GM12878 (cell line): Measurements from ENCODE around the gene ANKRD7.

ENCODE experiments used
- JUND ChIP-seq: IDR thresholded peaks from 2 replicates; pipeline ENCODE4 v1.6.1; 2012; ENCODE audit warnings: low read depth, mild to moderate bottlenecking, low read length, improper control_type of control experiment, moderate library complexity
- MYC ChIP-seq: IDR thresholded peaks from 2 replicates; pipeline ENCODE4 v1.6.1; 2011; ENCODE audit warnings: mild to moderate bottlenecking, low read length, moderate library complexity, inconsistent platforms; ENCODE audit not compliant: insufficient read depth, insufficient replicate concordance, insufficient read length, severe bottlenecking
- SIN3A ChIP-seq: IDR thresholded peaks from 2 replicates; pipeline ENCODE4 v1.6.1; 2012; ENCODE audit warnings: low read depth, low read length, improper control_type of control experiment
- SPI1 ChIP-seq: IDR thresholded peaks from 2 replicates; pipeline ENCODE4 v1.6.1; 2011; ENCODE audit warnings: low read depth, mild to moderate bottlenecking, low read length, moderate library complexity, borderline replicate concordance; ENCODE audit not compliant: insufficient read depth
- TF ChIP-seq, protein P1 (sequence below): IDR thresholded peaks from 2 replicates; pipeline ENCODE4 v1.6.1; 2012; ENCODE audit warnings: low read depth, low read length, improper control_type of control experiment
- TF ChIP-seq, protein P2 (sequence below), 3 experiments: IDR thresholded peaks in 2 of 3; conservative IDR thresholded peaks in 1 of 3; 2 replicates each; pipeline ENCODE4 v1.5.1; 2011; ENCODE audit warnings: low read depth in 3 of 3, low read length in 3 of 3, mild to moderate bottlenecking in 3 of 3, control low read depth in 2 of 3, moderate library complexity in 2 of 3, inconsistent platforms in 1 of 3, mixed read lengths in 1 of 3; ENCODE audit not compliant: control insufficient read depth in 2 of 3, insufficient read depth in 1 of 3; ENCODE audit errors: extremely low read depth in 1 of 3
- TF ChIP-seq, protein P3 (sequence below): fragments of 150-350 bp; IDR thresholded peaks from 2 replicates; pipeline ENCODE4 v1.6.1; 2016; ENCODE audit warnings: low read depth, low read length
- TF ChIP-seq, protein P4 (sequence below): fragments of 450-650 bp; IDR thresholded peaks from 2 replicates; pipeline ENCODE4 v1.6.1; 2017; ENCODE audit warnings: mild to moderate bottlenecking, moderate library complexity

DNA sequence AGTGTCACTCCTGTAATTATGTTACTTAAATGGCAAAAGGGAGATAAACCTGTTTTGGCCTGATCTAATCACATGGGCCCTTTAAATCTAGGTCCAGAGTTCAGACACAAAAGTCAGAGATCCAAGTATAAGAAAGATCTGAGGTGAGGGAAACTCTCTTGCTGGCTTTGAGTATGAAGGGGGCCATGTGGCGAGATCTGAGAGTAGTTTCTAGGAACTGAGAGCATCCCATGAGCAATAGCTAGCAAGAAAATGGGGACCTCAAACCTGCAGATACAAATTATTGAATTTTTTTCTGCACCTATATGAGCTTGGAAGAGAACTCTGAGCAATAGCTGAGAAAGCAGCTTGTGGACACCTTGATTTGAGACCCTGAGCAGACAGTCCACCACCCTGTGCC, 27.6 kb downstream of the ANKRD7 start:
- TF ChIP-seq, protein P1, sequence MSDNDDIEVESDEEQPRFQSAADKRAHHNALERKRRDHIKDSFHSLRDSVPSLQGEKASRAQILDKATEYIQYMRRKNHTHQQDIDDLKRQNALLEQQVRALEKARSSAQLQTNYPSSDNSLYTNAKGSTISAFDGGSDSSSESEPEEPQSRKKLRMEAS: no peak
- TF ChIP-seq SIN3A: no peak
- 0 out of 2 replicates have a peak, but pooled peaks have one; percentile 6 for TF ChIP-seq SPI1
- TF ChIP-seq, protein P2, sequence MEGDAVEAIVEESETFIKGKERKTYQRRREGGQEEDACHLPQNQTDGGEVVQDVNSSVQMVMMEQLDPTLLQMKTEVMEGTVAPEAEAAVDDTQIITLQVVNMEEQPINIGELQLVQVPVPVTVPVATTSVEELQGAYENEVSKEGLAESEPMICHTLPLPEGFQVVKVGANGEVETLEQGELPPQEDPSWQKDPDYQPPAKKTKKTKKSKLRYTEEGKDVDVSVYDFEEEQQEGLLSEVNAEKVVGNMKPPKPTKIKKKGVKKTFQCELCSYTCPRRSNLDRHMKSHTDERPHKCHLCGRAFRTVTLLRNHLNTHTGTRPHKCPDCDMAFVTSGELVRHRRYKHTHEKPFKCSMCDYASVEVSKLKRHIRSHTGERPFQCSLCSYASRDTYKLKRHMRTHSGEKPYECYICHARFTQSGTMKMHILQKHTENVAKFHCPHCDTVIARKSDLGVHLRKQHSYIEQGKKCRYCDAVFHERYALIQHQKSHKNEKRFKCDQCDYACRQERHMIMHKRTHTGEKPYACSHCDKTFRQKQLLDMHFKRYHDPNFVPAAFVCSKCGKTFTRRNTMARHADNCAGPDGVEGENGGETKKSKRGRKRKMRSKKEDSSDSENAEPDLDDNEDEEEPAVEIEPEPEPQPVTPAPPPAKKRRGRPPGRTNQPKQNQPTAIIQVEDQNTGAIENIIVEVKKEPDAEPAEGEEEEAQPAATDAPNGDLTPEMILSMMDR (IDR thresholded peaks at IDR 0.05 in 2 of 3, conservative IDR thresholded peaks at IDR 0.05 in 1 of 3; ENCODE audit: control insufficient read depth in 2 of 3, extremely low read depth in 1 of 3, insufficient read depth in 1 of 3, low read depth in 3 of 3, low read length in 3 of 3): no peak
- TF ChIP-seq, protein P3, sequence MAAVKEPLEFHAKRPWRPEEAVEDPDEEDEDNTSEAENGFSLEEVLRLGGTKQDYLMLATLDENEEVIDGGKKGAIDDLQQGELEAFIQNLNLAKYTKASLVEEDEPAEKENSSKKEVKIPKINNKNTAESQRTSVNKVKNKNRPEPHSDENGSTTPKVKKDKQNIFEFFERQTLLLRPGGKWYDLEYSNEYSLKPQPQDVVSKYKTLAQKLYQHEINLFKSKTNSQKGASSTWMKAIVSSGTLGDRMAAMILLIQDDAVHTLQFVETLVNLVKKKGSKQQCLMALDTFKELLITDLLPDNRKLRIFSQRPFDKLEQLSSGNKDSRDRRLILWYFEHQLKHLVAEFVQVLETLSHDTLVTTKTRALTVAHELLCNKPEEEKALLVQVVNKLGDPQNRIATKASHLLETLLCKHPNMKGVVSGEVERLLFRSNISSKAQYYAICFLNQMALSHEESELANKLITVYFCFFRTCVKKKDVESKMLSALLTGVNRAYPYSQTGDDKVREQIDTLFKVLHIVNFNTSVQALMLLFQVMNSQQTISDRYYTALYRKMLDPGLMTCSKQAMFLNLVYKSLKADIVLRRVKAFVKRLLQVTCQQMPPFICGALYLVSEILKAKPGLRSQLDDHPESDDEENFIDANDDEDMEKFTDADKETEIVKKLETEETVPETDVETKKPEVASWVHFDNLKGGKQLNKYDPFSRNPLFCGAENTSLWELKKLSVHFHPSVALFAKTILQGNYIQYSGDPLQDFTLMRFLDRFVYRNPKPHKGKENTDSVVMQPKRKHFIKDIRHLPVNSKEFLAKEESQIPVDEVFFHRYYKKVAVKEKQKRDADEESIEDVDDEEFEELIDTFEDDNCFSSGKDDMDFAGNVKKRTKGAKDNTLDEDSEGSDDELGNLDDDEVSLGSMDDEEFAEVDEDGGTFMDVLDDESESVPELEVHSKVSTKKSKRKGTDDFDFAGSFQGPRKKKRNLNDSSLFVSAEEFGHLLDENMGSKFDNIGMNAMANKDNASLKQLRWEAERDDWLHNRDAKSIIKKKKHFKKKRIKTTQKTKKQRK: no peak
- no peak for TF ChIP-seq JUND
- no peak for TF ChIP-seq MYC
- TF ChIP-seq, protein P4, sequence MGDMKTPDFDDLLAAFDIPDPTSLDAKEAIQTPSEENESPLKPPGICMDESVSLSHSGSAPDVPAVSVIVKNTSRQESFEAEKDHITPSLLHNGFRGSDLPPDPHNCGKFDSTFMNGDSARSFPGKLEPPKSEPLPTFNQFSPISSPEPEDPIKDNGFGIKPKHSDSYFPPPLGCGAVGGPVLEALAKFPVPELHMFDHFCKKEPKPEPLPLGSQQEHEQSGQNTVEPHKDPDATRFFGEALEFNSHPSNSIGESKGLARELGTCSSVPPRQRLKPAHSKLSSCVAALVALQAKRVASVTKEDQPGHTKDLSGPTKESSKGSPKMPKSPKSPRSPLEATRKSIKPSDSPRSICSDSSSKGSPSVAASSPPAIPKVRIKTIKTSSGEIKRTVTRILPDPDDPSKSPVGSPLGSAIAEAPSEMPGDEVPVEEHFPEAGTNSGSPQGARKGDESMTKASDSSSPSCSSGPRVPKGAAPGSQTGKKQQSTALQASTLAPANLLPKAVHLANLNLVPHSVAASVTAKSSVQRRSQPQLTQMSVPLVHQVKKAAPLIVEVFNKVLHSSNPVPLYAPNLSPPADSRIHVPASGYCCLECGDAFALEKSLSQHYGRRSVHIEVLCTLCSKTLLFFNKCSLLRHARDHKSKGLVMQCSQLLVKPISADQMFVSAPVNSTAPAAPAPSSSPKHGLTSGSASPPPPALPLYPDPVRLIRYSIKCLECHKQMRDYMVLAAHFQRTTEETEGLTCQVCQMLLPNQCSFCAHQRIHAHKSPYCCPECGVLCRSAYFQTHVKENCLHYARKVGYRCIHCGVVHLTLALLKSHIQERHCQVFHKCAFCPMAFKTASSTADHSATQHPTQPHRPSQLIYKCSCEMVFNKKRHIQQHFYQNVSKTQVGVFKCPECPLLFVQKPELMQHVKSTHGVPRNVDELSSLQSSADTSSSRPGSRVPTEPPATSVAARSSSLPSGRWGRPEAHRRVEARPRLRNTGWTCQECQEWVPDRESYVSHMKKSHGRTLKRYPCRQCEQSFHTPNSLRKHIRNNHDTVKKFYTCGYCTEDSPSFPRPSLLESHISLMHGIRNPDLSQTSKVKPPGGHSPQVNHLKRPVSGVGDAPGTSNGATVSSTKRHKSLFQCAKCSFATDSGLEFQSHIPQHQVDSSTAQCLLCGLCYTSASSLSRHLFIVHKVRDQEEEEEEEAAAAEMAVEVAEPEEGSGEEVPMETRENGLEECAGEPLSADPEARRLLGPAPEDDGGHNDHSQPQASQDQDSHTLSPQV: no peak
